ENCODE results near the gene CAMK2N1.

Gene CAMK2N1

DNA sequence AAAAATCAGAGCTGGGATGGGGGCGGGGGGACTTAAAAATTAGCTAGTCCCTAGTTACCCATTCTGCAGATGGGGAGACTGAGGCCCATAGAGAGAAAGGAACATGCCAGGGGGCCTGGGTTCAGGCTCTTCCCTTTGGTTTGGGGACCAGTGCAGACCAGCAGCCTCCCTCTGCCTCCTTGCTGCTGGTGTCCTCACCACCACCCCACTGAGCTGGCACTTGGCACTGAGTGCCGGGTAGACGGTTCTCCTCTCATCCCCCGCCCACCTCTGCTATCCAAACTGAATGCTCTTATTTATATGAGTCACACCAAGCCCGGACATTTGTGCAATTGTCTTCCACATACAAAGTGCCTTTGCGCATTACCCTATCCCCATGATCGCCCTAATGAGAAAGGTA lies 39.2 kb downstream of the CAMK2N1 start:
- H3K4me1 ChIP-seq, result no peaks in the 10 kb centered on the region
- no peak for TF ChIP-seq CTCF (IDR thresholded peaks at IDR 0.05; ENCODE audit: low read depth, low read length)
- no peaks in the 10 kb centered on the region for H3K27me3 ChIP-seq

DNA sequence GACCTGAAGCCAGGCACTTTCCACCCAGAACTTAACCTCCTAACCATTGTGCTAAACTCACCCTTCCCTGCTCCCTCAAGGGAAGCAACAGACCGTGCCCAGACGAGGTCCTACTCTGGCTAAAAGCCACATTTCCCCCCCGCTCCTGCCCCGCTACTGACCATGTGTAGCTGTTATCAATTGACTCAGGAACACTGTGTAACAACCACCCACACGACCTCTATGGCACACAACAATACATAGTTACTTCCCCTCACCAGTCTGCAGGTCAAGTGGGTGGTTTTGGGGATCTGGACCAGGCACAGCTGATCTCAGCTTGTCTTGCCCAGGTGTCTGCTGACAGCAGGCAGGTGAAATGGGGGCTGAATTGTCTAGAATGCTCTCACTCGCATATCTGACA lies 40.1 kb downstream of the CAMK2N1 start:
- Histone ChIP-seq H3K9me3 (no peaks in the 10 kb centered on the region), H3K4me3 (ENCODE audit: low read depth, low read length) (no peak overlapping the region), H3K36me3 (no peaks in the 10 kb centered on the region), H3K27me3 (no peaks in the 10 kb centered on the region), H3K4me1 (no peaks in the 10 kb centered on the region)
- no peak for DNase-seq
- no peak for TF ChIP-seq CTCF (IDR thresholded peaks at IDR 0.05; ENCODE audit: low read depth, low read length)

More for the DNA sequence above, 39.2 kb downstream of the CAMK2N1 start:
- DNase-seq, result no peak
- Histone ChIP-seq H3K4me3 (ENCODE audit: low read depth, low read length) (no peak overlapping the region), H3K9me3 (no peaks in the 10 kb centered on the region), H3K36me3 (no peaks in the 10 kb centered on the region)

GRCh38 chr1:20443703-20444586 lies 42.1 kb downstream of the CAMK2N1 start:
- Histone ChIP-seq H3K4me3 (ENCODE audit: low read depth, low read length) (no peak overlapping the region), H3K9me3 (no peaks in the 10 kb centered on the region), H3K27me3 (no peaks in the 10 kb centered on the region), H3K36me3 (no peaks in the 10 kb centered on the region), H3K4me1 (no peaks in the 10 kb centered on the region)
- DNase-seq, result no peak
- no peak for TF ChIP-seq CTCF (IDR thresholded peaks at IDR 0.05; ENCODE audit: low read depth, low read length)

GRCh38 chr1:20442920-20443625 lies 42.9 kb downstream of the CAMK2N1 start:
- Histone ChIP-seq H3K36me3 (no peaks in the 10 kb centered on the region), H3K9me3 (no peaks in the 10 kb centered on the region), H3K27me3 (no peaks in the 10 kb centered on the region), H3K4me1 (no peaks in the 10 kb centered on the region), H3K4me3 (ENCODE audit: low read depth, low read length) (no peak overlapping the region)
- DNase-seq, result no peak
- TF ChIP-seq CTCF (IDR thresholded peaks at IDR 0.05; ENCODE audit: low read depth, low read length), result no peak

GRCh38 chr1:20440785-20441200 lies 45.2 kb downstream of the CAMK2N1 start:
- TF ChIP-seq CTCF (IDR thresholded peaks at IDR 0.05; ENCODE audit: low read depth, low read length), result no peak
- peak; percentile 68 for DNase-seq
- H3K4me3 ChIP-seq (ENCODE audit: low read depth, low read length), result no peak overlapping the region
- H3K27me3 ChIP-seq, result no peaks in the 10 kb centered on the region
- no peaks in the 10 kb centered on the region for H3K9me3 ChIP-seq
- H3K36me3 ChIP-seq, result no peaks in the 10 kb centered on the region
- no peaks in the 10 kb centered on the region for H3K4me1 ChIP-seq

DNA sequence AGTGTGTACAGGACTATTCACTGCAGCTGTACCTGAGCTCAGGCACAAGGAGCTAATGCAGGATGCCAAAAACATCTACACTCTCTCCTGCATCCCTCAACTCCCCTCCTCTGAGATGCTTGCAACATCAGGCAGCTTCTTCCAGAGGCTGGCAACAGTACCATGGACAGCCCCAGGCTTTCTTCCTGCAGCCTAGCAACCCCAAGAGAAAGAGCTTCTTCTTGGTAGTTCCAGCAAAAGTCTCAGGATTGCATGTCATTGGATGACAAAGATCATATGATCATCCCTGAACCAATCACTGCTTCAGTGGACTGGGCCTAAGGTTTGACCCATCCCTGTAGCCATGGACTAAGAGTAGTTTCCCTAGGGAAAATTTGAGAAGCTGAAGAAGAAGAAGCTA lies 46.7 kb downstream of the CAMK2N1 start:
- Histone ChIP-seq H3K9me3 (no peaks in the 10 kb centered on the region), H3K4me1 (no peaks in the 10 kb centered on the region), H3K4me3 (ENCODE audit: low read depth, low read length) (no peak overlapping the region), H3K27me3 (no peaks in the 10 kb centered on the region), H3K36me3 (no peaks in the 10 kb centered on the region)
- DNase-seq, result no peak
- no peak for TF ChIP-seq CTCF (IDR thresholded peaks at IDR 0.05; ENCODE audit: low read depth, low read length)

All from BE2C (cell line).